AG04450 (cell line): ENCODE measurements around the gene ZNF81. TPM values are rescaled to one million over a fixed set of nuclear protein-coding genes. Genes with fewer than 3 reads are reported as not detected.
"Not testable (repeated sequence)": the region's sequence is repeated elsewhere in the genome, so short reads cannot be mapped to it uniquely, and the experiment has no call there.

Experiments used
- CTCF ChIA-PET: fragments of 300-600, 350-600 bp; formaldehyde crosslinking; extraction: SDS; loops from one replicate; lab custom pipeline; 2022; ENCODE audit warnings: antibody characterized with exemption, inconsistent platforms; lab: Charles Lee
- POLR2A ChIA-PET: fragments of 350-600 bp; formaldehyde crosslinking; extraction: SDS; loops from one replicate; lab custom pipeline; 2021; ENCODE audit warnings: antibody characterized with exemption, inconsistent platforms; lab: Yijun Ruan, JAX
- DNase-seq: peaks from one replicate; pipeline ENCODE4 v3.0.0-alpha.2; 2011; ENCODE audit warnings: low read depth, low spot score
- H3K27ac ChIP-seq: one replicate; pipeline ENCODE4 v1.5.1; 2012; ENCODE audit warnings: low read depth, low read length, control low read depth
- H3K27me3 ChIP-seq: one replicate; pipeline ENCODE4 v1.6.0; 2012; ENCODE audit warnings: low read length; ENCODE audit not compliant: control insufficient read depth, insufficient read depth
- H3K4me3 ChIP-seq: 2 replicates; pipeline ENCODE4 v1.5.1; 2011; ENCODE audit warnings: mild to moderate bottlenecking, low read depth, low read length, control low read depth
- H3K9me3 ChIP-seq: 2 replicates; pipeline ENCODE4 v1.5.1; 2012; ENCODE audit warnings: low read length; ENCODE audit not compliant: control insufficient read depth, insufficient read depth
- polyA plus RNA-seq: library from polyadenylated mRNA; depleted of rRNA; stranded (reverse); fragments of >200 nt; gene quantifications from 2 replicates; pipeline ENCODE4 v1.2.3, GENCODE V29; 2011
- TF ChIP-seq, protein P1 (sequence below): IDR thresholded peaks from 2 replicates; pipeline ENCODE4 v1.5.1; 2011; ENCODE audit warnings: low read depth, low read length, control low read depth, inconsistent platforms

The ZNF81 gene
- polyA plus RNA-seq, 1 experiment = 4.7 TPM

DNA sequence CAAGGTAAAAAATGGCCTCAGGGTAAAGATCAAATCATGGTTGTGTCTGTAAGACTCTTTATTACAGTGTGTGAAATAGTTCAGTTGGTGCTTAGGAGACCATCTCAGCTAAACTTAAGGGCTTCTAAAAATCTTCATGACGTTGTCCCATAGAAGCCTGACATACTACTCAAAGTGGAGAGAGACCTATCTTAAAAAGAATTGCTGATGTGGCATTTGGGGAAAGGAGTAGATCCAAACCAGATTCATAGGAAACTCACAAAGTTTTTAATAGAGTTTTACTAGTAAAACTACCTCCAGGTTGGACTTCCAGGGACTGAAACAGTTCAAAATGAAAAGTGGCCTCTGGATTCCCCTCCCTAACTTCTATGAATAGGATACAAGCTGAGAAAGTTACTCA lies 81.6 kb downstream of the ZNF81 start:
- TF ChIP-seq, protein P1, sequence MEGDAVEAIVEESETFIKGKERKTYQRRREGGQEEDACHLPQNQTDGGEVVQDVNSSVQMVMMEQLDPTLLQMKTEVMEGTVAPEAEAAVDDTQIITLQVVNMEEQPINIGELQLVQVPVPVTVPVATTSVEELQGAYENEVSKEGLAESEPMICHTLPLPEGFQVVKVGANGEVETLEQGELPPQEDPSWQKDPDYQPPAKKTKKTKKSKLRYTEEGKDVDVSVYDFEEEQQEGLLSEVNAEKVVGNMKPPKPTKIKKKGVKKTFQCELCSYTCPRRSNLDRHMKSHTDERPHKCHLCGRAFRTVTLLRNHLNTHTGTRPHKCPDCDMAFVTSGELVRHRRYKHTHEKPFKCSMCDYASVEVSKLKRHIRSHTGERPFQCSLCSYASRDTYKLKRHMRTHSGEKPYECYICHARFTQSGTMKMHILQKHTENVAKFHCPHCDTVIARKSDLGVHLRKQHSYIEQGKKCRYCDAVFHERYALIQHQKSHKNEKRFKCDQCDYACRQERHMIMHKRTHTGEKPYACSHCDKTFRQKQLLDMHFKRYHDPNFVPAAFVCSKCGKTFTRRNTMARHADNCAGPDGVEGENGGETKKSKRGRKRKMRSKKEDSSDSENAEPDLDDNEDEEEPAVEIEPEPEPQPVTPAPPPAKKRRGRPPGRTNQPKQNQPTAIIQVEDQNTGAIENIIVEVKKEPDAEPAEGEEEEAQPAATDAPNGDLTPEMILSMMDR = no peak
- no peak overlapping the region for H3K4me3 ChIP-seq
- no peaks in the 10 kb centered on the region for H3K9me3 ChIP-seq
- ChIA-PET CTCF (no interaction called here), POLR2A (no interaction called here)
- no peaks in the 10 kb centered on the region for H3K27me3 ChIP-seq
- DNase-seq = no peak
- no peak overlapping the region for H3K27ac ChIP-seq

DNA sequence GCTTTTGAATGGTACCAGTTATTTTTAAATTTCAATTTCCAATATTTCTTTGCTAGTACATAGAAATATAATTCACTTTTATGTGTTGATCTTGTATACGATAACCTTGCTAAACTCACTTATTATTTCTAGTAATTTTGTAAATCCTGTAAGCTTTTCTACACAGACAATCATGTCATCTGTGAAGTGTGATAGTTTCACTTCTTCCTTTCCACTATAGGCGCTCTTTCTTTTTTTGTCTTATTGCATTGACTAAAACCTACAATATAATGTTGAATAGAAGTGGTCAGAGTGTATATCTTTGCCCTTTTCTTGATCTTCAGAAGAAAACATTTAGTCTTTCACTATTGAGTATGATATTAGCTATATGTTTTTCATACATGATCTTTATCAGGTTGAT lies 90.5 kb downstream of the ZNF81 start:
- TF ChIP-seq, protein P1 = no peak
- ChIA-PET CTCF (no interaction called here), POLR2A (no interaction called here)
- H3K9me3 ChIP-seq = no peaks in the 10 kb centered on the region
- H3K4me3 ChIP-seq = no peak overlapping the region
- H3K27me3 ChIP-seq = no peaks in the 10 kb centered on the region
- no peak overlapping the region for H3K27ac ChIP-seq
- DNase-seq = no peak

DNA sequence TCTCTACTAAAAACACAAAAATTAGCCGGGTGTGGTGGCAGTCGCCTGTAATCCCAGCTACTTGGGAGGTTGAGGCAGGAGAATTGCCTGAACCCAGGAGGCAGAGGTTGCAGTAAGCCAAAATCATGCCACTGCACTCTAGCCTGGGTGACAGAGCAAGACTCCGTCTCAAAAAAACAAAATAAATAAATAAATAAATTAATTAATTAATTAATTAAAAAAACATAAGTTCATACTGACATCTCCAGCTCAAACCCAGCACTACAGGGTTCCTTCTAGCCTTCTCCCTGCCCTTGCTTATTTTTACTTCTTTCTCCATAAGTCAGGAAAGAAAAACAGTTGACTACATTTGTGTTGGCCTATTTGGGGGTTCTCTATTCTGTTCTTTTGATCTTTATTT lies 95.3 kb downstream of the ZNF81 start:
- H3K9me3 ChIP-seq, CTCF ChIA-PET, POLR2A ChIA-PET, H3K27me3 ChIP-seq, DNase-seq, H3K27ac ChIP-seq, H3K4me3 ChIP-seq: not testable (repeated sequence)

DNA sequence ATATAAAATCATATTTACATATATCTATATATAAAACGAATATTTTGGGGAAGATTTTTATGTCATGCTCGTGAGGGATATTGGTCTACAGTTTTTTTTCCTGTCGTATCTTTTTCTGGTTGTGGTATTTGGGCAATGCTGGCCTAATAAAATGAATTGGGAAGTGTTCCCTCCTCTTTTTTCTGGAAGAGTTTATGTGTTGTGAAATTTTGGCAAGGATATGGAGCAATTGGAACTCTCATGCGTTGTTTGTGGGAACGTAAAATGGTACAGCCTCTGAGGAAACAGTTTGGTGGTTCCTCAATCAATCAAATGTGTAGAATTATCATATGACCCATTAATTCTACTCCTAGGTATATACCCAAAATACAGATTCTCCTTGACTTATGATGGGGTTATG lies 97.2 kb downstream of the ZNF81 start:
- TF ChIP-seq, protein P1 = no peak
- Histone ChIP-seq H3K4me3 (no peak overlapping the region), H3K27ac (no peak overlapping the region), H3K27me3 (no peaks in the 10 kb centered on the region), H3K9me3 (no peaks in the 10 kb centered on the region)
- ChIA-PET CTCF (no interaction called here), POLR2A (no interaction called here)
- DNase-seq = no peak

DNA sequence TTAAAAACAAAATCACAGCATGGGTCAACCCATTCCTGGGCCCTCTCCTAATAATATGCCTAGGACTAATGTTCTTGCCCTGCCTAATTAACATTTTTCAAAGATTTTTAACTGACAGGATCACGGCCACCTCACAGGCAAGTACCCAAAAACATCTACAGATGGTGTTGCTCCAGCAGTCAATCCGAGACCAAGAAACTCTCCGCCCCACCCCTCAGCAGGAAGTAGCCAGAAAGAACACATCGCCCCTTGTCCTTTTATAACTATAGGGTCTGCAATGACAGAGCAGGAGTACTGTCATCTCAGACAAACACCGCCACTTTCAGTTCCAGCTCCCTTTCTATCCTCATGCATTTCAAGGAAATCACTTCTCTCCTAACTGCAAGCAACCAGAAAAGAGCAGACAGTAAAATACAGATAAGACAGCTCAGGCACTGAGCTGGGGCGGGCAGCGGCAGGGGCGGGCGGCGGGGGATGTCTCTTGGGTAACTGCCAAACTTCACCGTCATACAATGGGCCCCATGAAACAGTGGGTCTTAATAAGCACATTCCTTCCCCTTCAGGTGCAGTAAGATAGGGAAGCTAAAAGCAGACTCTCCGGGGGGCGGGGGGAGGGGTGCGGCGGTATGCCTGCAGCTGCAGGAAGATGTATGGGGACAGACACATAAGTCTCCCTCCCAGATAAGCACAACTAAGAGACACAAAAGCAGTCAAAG lies 99.7 kb downstream of the ZNF81 start:
- CTCF ChIA-PET = no interaction called here
- Histone ChIP-seq H3K4me3 (no peak overlapping the region), H3K27ac (no peak overlapping the region), H3K9me3 (no peaks in the 10 kb centered on the region), H3K27me3 (no peaks in the 10 kb centered on the region)
- TF ChIP-seq, protein P1 = no peak
- DNase-seq = no peak
- POLR2A ChIA-PET = no interaction called here

DNA sequence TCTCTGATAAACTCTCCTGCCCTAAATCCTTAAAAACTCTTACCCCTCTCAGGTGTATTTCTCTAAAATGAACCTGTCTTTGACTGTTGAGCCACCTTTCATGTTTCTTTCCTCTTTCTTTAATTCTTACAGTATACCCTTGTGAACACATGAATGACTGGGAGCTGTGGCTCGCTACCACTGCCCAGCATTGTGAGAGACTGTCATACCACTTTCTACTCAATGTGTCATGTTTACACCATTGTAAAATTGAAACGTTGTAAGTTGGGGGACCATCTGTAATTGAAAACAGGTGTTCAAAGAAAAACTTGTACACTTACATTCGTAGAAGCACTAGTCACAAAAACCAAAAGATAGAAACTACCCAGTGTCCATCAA lies 100.2 kb downstream of the ZNF81 start:
- Histone ChIP-seq H3K9me3 (no peaks in the 10 kb centered on the region), H3K27me3 (no peaks in the 10 kb centered on the region), H3K4me3 (no peak overlapping the region), H3K27ac (no peak overlapping the region)
- ChIA-PET POLR2A (no interaction called here), CTCF (no interaction called here)
- TF ChIP-seq, protein P1 = no peak
- no peak for DNase-seq
